ENCODE data around the gene LRRC32. TPM values are rescaled to one million over a fixed set of nuclear protein-coding genes. Genes with fewer than 3 reads are reported as not detected.
A peak's percentile ranks its signal among the peaks of the same experiment; 100 is the strongest.

The LRRC32 gene
- total RNA-seq, 1 donor from 2014 or later, result 0.39 TPM

GRCh38 chr11:76673176-76674142, 2.9 kb upstream of the LRRC32 start:
- Mint-ChIP-seq H3K4me3 (ENCODE audit: unreplicated experiment) (no peak overlapping the region), H3K27me3 (ENCODE audit: unreplicated experiment) (peaks cover 2% of the 10 kb centered on the region), H3K9me3 (ENCODE audit: unreplicated experiment) (no peaks in the 10 kb centered on the region), H3K36me3 (ENCODE audit: unreplicated experiment) (no peaks in the 10 kb centered on the region), H3K4me1 (ENCODE audit: low read depth, unreplicated experiment) (peaks cover 4% of the 10 kb centered on the region), H3K27ac (ENCODE audit: unreplicated experiment) (no peak overlapping the region)
- TF ChIP-seq, protein P1, sequence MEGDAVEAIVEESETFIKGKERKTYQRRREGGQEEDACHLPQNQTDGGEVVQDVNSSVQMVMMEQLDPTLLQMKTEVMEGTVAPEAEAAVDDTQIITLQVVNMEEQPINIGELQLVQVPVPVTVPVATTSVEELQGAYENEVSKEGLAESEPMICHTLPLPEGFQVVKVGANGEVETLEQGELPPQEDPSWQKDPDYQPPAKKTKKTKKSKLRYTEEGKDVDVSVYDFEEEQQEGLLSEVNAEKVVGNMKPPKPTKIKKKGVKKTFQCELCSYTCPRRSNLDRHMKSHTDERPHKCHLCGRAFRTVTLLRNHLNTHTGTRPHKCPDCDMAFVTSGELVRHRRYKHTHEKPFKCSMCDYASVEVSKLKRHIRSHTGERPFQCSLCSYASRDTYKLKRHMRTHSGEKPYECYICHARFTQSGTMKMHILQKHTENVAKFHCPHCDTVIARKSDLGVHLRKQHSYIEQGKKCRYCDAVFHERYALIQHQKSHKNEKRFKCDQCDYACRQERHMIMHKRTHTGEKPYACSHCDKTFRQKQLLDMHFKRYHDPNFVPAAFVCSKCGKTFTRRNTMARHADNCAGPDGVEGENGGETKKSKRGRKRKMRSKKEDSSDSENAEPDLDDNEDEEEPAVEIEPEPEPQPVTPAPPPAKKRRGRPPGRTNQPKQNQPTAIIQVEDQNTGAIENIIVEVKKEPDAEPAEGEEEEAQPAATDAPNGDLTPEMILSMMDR (IDR thresholded peaks at IDR 0.05; ENCODE audit: partially characterized antibody, unreplicated experiment), result no peak
- DNase-seq, result no peak

- no peak for DNase-seq
- Mint-ChIP-seq H3K4me1 (ENCODE audit: low read depth, unreplicated experiment) (peaks cover 4% of the 10 kb centered on the region), H3K27ac (ENCODE audit: unreplicated experiment) (no peak overlapping the region), H3K9me3 (ENCODE audit: unreplicated experiment) (peaks cover 3% of the 10 kb centered on the region), H3K4me3 (ENCODE audit: unreplicated experiment) (no peak overlapping the region), H3K36me3 (ENCODE audit: unreplicated experiment) (no peaks in the 10 kb centered on the region), H3K27me3 (ENCODE audit: unreplicated experiment) (peaks cover 2% of the 10 kb centered on the region)
- TF ChIP-seq, protein P1 (IDR thresholded peaks at IDR 0.05; ENCODE audit: partially characterized antibody, unreplicated experiment), result no peak
Measured at GRCh38 chr11:76672431-76673175, 2.1 kb upstream of the LRRC32 start.

DNA sequence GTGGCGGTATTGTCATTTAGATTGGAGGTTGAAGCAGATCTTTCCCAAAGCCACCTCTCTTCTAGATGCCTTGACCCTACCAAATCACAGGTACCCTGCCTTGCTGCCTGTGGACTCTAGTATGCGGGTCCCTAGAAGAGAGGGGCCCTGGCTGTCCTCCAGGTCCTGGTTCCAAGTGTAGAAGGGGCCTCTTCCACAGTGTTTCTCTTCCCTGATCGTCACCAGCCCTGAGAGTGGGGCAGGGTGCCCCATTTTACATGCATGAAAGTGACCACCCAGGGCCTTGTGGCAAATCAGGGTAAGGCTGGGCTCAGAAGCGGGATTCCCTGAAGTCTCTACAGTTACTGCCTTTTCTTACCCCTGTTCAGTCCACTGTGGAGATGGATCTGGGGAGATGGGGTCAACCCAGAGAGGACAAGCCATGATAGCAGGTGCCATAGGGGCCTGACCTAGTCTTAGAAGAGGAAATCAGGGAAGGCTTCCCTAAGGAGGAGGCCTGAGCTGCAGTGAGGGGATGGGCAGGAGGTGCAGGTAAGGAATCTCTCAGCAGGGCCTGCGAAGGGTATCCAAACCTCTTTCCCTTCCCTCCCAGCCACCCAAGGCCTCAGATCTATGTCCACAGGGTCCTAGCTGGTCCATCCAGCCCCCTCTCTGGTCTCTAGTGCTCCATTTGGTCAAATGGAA, 1.2 kb upstream of the LRRC32 start:
- H3K9me3 Mint-ChIP-seq (ENCODE audit: unreplicated experiment), result peaks cover 3% of the 10 kb centered on the region
- no peak for DNase-seq
- no peaks in the 10 kb centered on the region for H3K36me3 Mint-ChIP-seq (ENCODE audit: unreplicated experiment)
- peak overlapping the region; percentile 18 for H3K4me3 Mint-ChIP-seq (ENCODE audit: unreplicated experiment)
- no peak overlapping the region for H3K27ac Mint-ChIP-seq (ENCODE audit: unreplicated experiment)
- peaks cover 4% of the 10 kb centered on the region for H3K4me1 Mint-ChIP-seq (ENCODE audit: low read depth, unreplicated experiment)
- peaks cover 2% of the 10 kb centered on the region for H3K27me3 Mint-ChIP-seq (ENCODE audit: unreplicated experiment)
- TF ChIP-seq, protein P1 (IDR thresholded peaks at IDR 0.05; ENCODE audit: partially characterized antibody, unreplicated experiment), result no peak

DNA sequence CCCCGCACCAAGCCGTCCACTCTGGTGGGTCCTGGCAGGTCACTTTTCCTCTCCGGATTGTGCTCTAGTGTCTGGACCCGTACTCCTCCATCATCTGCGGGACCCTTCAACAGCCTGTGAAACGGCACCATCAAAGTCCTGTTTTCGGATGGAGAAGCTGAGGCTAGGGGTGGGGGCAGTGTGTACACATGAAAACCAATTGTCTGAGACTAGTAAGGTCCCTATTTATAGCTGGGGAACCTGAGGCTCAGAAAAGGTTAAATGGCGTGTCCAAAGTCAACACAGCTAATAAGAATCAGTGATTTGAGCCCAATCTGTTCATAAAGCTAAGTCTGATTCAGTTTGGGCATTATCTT, 668 bp upstream of the LRRC32 start:
- peaks cover 2% of the 10 kb centered on the region for H3K27me3 Mint-ChIP-seq (ENCODE audit: unreplicated experiment)
- no peak overlapping the region for H3K27ac Mint-ChIP-seq (ENCODE audit: unreplicated experiment)
- H3K4me3 Mint-ChIP-seq (ENCODE audit: unreplicated experiment), result peak overlapping the region; percentile 18
- no peak for DNase-seq
- peaks cover 3% of the 10 kb centered on the region for H3K9me3 Mint-ChIP-seq (ENCODE audit: unreplicated experiment)
- TF ChIP-seq, protein P1 (IDR thresholded peaks at IDR 0.05; ENCODE audit: partially characterized antibody, unreplicated experiment), result no peak
- no peaks in the 10 kb centered on the region for H3K36me3 Mint-ChIP-seq (ENCODE audit: unreplicated experiment)
- H3K4me1 Mint-ChIP-seq (ENCODE audit: low read depth, unreplicated experiment), result peaks cover 6% of the 10 kb centered on the region
